Smooth muscle cell (in vitro differentiated cells): ENCODE data around the gene HDAC9. TPM values are rescaled to one million over a fixed set of nuclear protein-coding genes. Genes with fewer than 3 reads are reported as not detected.

Experiments used
- DNase-seq: peaks from one replicate; lab custom pipeline; 2025; ENCODE audit not compliant: unreplicated experiment; lab: John Stamatoyannopoulos, UW
- H2AFZ ChIP-seq: fragments of 200-600 bp; sonication (generic); 2 replicates; pipeline ENCODE4 v1.6.0; 2016; ENCODE audit warnings: antibody characterized with exemption, low read depth, mild to moderate bottlenecking
- H3F3A ChIP-seq: fragments of 200-600 bp; sonication (generic); 2 replicates; pipeline ENCODE4 v1.6.0; 2017; ENCODE audit warnings: antibody characterized with exemption, low read depth
- H3K27ac ChIP-seq: fragments of 200-600 bp; sonication (generic); 2 replicates; pipeline ENCODE4 v1.5.1; 2016; ENCODE audit warnings: low read depth, mild to moderate bottlenecking
- H3K27me3 ChIP-seq: fragments of 200-600 bp; sonication (generic); 2 replicates; pipeline ENCODE4 v1.6.1; 2016; ENCODE audit warnings: low read depth, mild to moderate bottlenecking
- H3K36me3 ChIP-seq: fragments of 200-600 bp; sonication (generic); 2 replicates; pipeline ENCODE4 v1.5.1; 2016; ENCODE audit warnings: low read depth
- H3K4me1 ChIP-seq: fragments of 200-600 bp; sonication (generic); 2 replicates; pipeline ENCODE4 v1.5.1; 2016; ENCODE audit warnings: low read depth
- H3K4me2 ChIP-seq: fragments of 200-600 bp; sonication (generic); 2 replicates; pipeline ENCODE4 v1.6.0; 2016; ENCODE audit warnings: mild to moderate bottlenecking
- H3K4me3 ChIP-seq: fragments of 200-600 bp; sonication (generic); 2 replicates; pipeline ENCODE4 v1.5.1; 2016; ENCODE audit warnings: mild to moderate bottlenecking
- H3K79me2 ChIP-seq: fragments of 200-600 bp; sonication (generic); 2 replicates; pipeline ENCODE4 v1.6.0; 2016; ENCODE audit warnings: low read depth, mild to moderate bottlenecking
- H3K9ac ChIP-seq: fragments of 200-600 bp; sonication (generic); 2 replicates; pipeline ENCODE4 v1.6.0; 2016; ENCODE audit warnings: low read depth
- H3K9me3 ChIP-seq: fragments of 200-600 bp; sonication (generic); replicated peaks from 2 replicates; pipeline ENCODE4 v1.5.1; 2016; ENCODE audit warnings: low read depth
- H4K20me1 ChIP-seq: fragments of 200-600 bp; sonication (generic); 2 replicates; pipeline ENCODE4 v1.6.0; 2016; ENCODE audit warnings: low read depth
- WGBS: methylation state at CpG from one replicate; pipeline ENCODE4 v1.1.7; 2016; ENCODE audit warnings: low lambda C conversion rate; 5-methylcytosine and 5-hydroxymethylcytosine counted together
- polyA plus RNA-seq: library from polyadenylated mRNA; unstranded; fragments of >200 nt; fragmentation: Nextera tagmentation; extraction: Ambion mirVana; gene quantifications from 2 replicates; pipeline ENCODE4 v1.2.1, GENCODE V29; 2016
- total RNA-seq: library from RNA; depleted of rRNA; stranded (reverse); fragments of >200 nt; gene quantifications from 2 replicates; pipeline ENCODE4 v1.2.3, GENCODE V29; 2014
- TF ChIP-seq, protein P1 (sequence below): fragments of 200-600 bp; sonication (generic); IDR thresholded peaks from 2 replicates; pipeline ENCODE4 v1.5.1; 2017; ENCODE audit warnings: borderline replicate concordance, mild to moderate bottlenecking, antibody characterized with exemption; ENCODE audit not compliant: insufficient read depth, poor library complexity, severe bottlenecking

The HDAC9 gene
- total and polyA plus RNA-seq, 2 experiments from 2014 or later: 2.2 to 7.1 TPM

GRCh38 chr7:18860221-18860620 is 364.7 kb downstream of the HDAC9 start:
- Histone ChIP-seq H3K27me3 (no peaks in the 10 kb centered on the region), H3K4me2 (no peak overlapping the region), H3K4me1 (no peaks in the 10 kb centered on the region), H3K4me3 (no peak overlapping the region), H3K9me3 (no peaks in the 10 kb centered on the region), H3K9ac (no peak overlapping the region), H2AFZ (no peak overlapping the region), H3K27ac (no peak overlapping the region), H3K36me3 (no peaks in the 10 kb centered on the region), H4K20me1 (no peaks in the 10 kb centered on the region), H3K79me2 (no peaks in the 10 kb centered on the region), H3F3A (no peaks in the 10 kb centered on the region)
- TF ChIP-seq, protein P1, sequence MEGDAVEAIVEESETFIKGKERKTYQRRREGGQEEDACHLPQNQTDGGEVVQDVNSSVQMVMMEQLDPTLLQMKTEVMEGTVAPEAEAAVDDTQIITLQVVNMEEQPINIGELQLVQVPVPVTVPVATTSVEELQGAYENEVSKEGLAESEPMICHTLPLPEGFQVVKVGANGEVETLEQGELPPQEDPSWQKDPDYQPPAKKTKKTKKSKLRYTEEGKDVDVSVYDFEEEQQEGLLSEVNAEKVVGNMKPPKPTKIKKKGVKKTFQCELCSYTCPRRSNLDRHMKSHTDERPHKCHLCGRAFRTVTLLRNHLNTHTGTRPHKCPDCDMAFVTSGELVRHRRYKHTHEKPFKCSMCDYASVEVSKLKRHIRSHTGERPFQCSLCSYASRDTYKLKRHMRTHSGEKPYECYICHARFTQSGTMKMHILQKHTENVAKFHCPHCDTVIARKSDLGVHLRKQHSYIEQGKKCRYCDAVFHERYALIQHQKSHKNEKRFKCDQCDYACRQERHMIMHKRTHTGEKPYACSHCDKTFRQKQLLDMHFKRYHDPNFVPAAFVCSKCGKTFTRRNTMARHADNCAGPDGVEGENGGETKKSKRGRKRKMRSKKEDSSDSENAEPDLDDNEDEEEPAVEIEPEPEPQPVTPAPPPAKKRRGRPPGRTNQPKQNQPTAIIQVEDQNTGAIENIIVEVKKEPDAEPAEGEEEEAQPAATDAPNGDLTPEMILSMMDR: no peak
- DNase-seq: no peak

DNA sequence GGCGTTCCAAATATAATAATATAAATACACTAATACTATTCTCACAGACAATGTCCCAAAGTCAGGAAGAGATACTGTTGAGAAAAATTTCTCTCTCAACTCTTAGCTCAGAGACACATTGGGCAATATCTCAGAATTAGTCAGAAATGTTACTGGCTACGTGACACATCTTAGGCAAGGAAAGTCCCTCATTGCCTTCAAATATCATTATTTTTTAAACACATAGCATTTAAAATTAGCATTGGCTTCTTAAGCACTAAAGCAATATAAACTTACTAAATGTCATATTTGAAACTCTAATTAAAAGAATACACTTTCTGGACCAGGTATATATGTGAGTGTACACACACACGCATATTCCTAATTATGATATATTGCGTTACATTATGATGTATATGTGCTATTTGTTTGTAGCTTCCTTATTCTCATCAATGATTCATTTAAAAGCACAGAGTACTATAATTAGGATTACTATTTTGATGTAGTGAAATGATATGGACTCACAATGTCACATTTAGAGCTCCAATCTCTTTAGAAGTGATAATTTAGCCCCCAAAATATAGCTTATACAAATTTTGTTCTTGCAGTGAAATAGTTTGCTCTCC is 366.1 kb downstream of the HDAC9 start:
- no peak for DNase-seq

DNA sequence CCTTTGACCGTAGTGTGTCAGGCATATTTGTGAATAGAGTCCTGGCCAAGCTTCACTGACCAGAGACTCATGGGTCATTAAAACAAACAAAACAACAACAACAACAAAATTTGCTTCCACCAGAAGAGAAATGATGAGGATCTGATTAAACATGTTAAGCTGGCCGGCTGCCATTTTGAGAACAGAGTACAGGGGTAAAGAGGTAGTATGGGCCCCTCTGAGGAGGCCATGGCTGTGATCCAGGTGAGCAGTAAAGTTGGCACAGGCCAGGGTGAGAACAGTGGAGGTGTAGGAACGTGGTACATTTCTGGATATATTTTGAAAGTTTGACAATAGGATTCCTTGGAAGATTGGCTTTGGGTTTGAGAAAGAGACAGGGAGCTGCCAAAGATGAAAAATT is 369.4 kb downstream of the HDAC9 start:
- DNase-seq: no peak
- no peak overlapping the region for H3K27ac ChIP-seq
- H3K27me3 ChIP-seq: no peaks in the 10 kb centered on the region

More for the DNA sequence above, 366.1 kb downstream of the HDAC9 start:
- Histone ChIP-seq H3K27ac (no peak overlapping the region), H3K9ac (no peak overlapping the region), H4K20me1 (no peaks in the 10 kb centered on the region), H2AFZ (no peak overlapping the region), H3K79me2 (no peaks in the 10 kb centered on the region), H3K27me3 (no peaks in the 10 kb centered on the region), H3K4me3 (no peak overlapping the region), H3K9me3 (no peaks in the 10 kb centered on the region), H3K4me2 (no peak overlapping the region), H3F3A (no peaks in the 10 kb centered on the region), H3K36me3 (no peaks in the 10 kb centered on the region), H3K4me1 (no peaks in the 10 kb centered on the region)
- TF ChIP-seq, protein P1: no peak
- 82% methylated on average over 4 of the region's 4 CpGs for WGBS

More for the DNA sequence above, 369.4 kb downstream of the HDAC9 start:
- Histone ChIP-seq H3K9me3 (no peaks in the 10 kb centered on the region), H2AFZ (no peak overlapping the region), H3F3A (no peaks in the 10 kb centered on the region), H3K36me3 (no peaks in the 10 kb centered on the region), H3K9ac (no peak overlapping the region), H3K4me2 (no peak overlapping the region), H3K79me2 (no peaks in the 10 kb centered on the region), H3K4me1 (no peaks in the 10 kb centered on the region), H3K4me3 (no peak overlapping the region), H4K20me1 (no peaks in the 10 kb centered on the region)
- 86% methylated on average over 3 of the region's 3 CpGs for WGBS
- TF ChIP-seq, protein P1: no peak
